Upper lobe of left lung (tissue), 4 donors: ENCODE measurements around the gene SELENOF.

Experiments
- EP300 ChIP-seq, 4 donors: sonication (generic); formaldehyde crosslinking; IDR thresholded peaks; one replicate each; pipeline ENCODE4 v1.5.1; 2017; ENCODE audit warnings: antibody characterized with exemption in 4 of 4, control low read depth in 2 of 4
- POLR2A ChIP-seq, 4 donors: fragments of 450-650 bp; IDR thresholded peaks; one replicate each; pipeline ENCODE4 v1.5.1; 2016 to 2017; ENCODE audit warnings: antibody characterized with exemption in 4 of 4, mild to moderate bottlenecking in 2 of 4
- POLR2AphosphoS5 ChIP-seq, 2 donors: sonication (generic); formaldehyde crosslinking; IDR thresholded peaks; one replicate each; pipeline ENCODE4 v1.5.1; 2017; ENCODE audit warnings: antibody characterized with exemption in 2 of 2
- TF ChIP-seq, protein P1 (sequence below), 6 experiments: fragments of 450-650 bp in 4 of 6; fragments of 200-600 bp in 2 of 6; sonication (generic) in 2 of 6; IDR thresholded peaks; one replicate each; pipeline ENCODE4 v1.5.1; 2016 to 2019; ENCODE audit warnings: antibody characterized with exemption in 6 of 6

DNA sequence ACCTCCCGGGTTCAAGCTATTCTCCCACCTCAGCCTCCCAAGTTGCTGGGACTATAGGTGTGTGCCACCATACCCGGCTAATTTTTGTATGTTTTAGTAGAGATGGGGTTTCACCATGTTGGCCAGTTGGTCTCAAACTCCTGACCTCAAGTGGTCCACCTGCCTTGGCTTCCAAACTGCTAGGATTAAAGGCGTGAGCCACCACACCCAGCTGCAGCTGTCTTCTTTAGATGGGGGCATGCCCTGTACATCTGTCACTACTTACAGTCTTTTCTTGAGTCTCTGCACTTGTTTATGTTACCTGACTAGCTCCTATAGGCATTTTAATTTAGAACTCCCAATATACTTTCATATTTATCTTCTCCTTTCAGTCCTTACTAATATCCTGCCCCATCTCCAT is 64.2 kb downstream of the SELENOF start:
- TF ChIP-seq, protein P1, sequence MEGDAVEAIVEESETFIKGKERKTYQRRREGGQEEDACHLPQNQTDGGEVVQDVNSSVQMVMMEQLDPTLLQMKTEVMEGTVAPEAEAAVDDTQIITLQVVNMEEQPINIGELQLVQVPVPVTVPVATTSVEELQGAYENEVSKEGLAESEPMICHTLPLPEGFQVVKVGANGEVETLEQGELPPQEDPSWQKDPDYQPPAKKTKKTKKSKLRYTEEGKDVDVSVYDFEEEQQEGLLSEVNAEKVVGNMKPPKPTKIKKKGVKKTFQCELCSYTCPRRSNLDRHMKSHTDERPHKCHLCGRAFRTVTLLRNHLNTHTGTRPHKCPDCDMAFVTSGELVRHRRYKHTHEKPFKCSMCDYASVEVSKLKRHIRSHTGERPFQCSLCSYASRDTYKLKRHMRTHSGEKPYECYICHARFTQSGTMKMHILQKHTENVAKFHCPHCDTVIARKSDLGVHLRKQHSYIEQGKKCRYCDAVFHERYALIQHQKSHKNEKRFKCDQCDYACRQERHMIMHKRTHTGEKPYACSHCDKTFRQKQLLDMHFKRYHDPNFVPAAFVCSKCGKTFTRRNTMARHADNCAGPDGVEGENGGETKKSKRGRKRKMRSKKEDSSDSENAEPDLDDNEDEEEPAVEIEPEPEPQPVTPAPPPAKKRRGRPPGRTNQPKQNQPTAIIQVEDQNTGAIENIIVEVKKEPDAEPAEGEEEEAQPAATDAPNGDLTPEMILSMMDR (IDR thresholded peaks at IDR 0.05): no peak
- TF ChIP-seq POLR2AphosphoS5 (IDR thresholded peaks at IDR 0.05) (no peak), POLR2A (IDR thresholded peaks at IDR 0.05) (no peak), EP300 (IDR thresholded peaks at IDR 0.05) (no peak)
